ENCODE measurements around the gene PRAC1.

Gene PRAC1

GRCh38 chr17:48745381-48746275 lies 23.3 kb upstream of the PRAC1 start:
- TF ChIP-seq PATZ1 (CRISPR knock-in tag; IDR thresholded peaks at IDR 0.05; ENCODE audit: borderline replicate concordance) (no peak), TOX (CRISPR knock-in tag; IDR thresholded peaks at IDR 0.05; ENCODE audit: borderline replicate concordance) (no peak), CREB5 (CRISPR knock-in tag; IDR thresholded peaks at IDR 0.05; ENCODE audit: low read depth) (no peak), ZNF8 (CRISPR knock-in tag; IDR thresholded peaks at IDR 0.05) (no peak), ZNF565 (CRISPR knock-in tag; conservative IDR thresholded peaks at IDR 0.05; ENCODE audit: low read depth) (no peak), TCF4 (CRISPR knock-in tag; IDR thresholded peaks at IDR 0.05; ENCODE audit: borderline replicate concordance) (no peak), ISL1 (CRISPR knock-in tag; IDR thresholded peaks at IDR 0.05) (no peak), RARB (CRISPR knock-in tag; IDR thresholded peaks at IDR 0.05) (no peak), ARNTL (CRISPR knock-in tag; IDR thresholded peaks at IDR 0.05; ENCODE audit: borderline replicate concordance, low read depth) (no peak), OSR1 (CRISPR knock-in tag; IDR thresholded peaks at IDR 0.05) (no peak), PPARA (CRISPR knock-in tag; IDR thresholded peaks at IDR 0.05; ENCODE audit: borderline replicate concordance) (no peak), ZNF70 (CRISPR knock-in tag; IDR thresholded peaks at IDR 0.05) (no peak), ESRRG (CRISPR knock-in tag; IDR thresholded peaks at IDR 0.05) (no peak), BACH2 (CRISPR knock-in tag; IDR thresholded peaks at IDR 0.05; ENCODE audit: borderline replicate concordance) (no peak), ZC3H10 (CRISPR knock-in tag; IDR thresholded peaks at IDR 0.05) (no peak), POU6F1 (CRISPR knock-in tag; IDR thresholded peaks at IDR 0.05; ENCODE audit: borderline replicate concordance, low read depth) (no peak), ZFP30 (CRISPR knock-in tag; IDR thresholded peaks at IDR 0.05) (no peak)
- TF ChIP-seq, protein P1, sequence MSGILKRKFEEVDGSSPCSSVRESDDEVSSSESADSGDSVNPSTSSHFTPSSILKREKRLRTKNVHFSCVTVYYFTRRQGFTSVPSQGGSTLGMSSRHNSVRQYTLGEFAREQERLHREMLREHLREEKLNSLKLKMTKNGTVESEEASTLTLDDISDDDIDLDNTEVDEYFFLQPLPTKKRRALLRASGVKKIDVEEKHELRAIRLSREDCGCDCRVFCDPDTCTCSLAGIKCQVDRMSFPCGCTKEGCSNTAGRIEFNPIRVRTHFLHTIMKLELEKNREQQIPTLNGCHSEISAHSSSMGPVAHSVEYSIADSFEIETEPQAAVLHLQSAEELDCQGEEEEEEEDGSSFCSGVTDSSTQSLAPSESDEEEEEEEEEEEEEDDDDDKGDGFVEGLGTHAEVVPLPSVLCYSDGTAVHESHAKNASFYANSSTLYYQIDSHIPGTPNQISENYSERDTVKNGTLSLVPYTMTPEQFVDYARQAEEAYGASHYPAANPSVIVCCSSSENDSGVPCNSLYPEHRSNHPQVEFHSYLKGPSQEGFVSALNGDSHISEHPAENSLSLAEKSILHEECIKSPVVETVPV (CRISPR knock-in tag; IDR thresholded peaks at IDR 0.05) = no peak
- TF ChIP-seq, protein P2, sequence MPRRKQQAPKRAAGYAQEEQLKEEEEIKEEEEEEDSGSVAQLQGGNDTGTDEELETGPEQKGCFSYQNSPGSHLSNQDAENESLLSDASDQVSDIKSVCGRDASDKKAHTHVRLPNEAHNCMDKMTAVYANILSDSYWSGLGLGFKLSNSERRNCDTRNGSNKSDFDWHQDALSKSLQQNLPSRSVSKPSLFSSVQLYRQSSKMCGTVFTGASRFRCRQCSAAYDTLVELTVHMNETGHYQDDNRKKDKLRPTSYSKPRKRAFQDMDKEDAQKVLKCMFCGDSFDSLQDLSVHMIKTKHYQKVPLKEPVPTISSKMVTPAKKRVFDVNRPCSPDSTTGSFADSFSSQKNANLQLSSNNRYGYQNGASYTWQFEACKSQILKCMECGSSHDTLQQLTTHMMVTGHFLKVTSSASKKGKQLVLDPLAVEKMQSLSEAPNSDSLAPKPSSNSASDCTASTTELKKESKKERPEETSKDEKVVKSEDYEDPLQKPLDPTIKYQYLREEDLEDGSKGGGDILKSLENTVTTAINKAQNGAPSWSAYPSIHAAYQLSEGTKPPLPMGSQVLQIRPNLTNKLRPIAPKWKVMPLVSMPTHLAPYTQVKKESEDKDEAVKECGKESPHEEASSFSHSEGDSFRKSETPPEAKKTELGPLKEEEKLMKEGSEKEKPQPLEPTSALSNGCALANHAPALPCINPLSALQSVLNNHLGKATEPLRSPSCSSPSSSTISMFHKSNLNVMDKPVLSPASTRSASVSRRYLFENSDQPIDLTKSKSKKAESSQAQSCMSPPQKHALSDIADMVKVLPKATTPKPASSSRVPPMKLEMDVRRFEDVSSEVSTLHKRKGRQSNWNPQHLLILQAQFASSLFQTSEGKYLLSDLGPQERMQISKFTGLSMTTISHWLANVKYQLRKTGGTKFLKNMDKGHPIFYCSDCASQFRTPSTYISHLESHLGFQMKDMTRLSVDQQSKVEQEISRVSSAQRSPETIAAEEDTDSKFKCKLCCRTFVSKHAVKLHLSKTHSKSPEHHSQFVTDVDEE (CRISPR knock-in tag; IDR thresholded peaks at IDR 0.05) = no peak
- ATAC-seq = no peak

DNA sequence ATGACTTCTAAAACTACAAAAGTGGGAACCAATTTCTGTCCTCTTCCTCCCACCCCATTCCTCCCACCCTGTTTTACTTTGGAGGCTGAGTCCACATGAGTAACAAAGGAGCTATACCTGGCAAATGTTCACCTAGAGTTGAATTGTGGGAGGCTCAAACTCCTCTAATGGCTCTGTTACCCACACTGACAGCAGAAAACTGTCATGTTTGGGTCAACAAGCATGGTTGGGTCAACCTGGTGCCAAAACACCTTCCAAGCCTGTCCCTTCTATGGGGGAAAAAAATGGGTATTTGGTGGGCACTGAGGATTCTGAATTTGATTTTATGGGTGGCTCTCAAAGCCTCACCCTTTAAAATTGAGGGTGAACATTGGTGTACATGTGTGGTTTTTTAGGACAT lies 18.2 kb upstream of the PRAC1 start:
- no peak for TF ChIP-seq ZNF70 (CRISPR knock-in tag; IDR thresholded peaks at IDR 0.05)
- TF ChIP-seq POU6F1 (CRISPR knock-in tag; IDR thresholded peaks at IDR 0.05; ENCODE audit: borderline replicate concordance, low read depth) = no peak
- TF ChIP-seq BACH2 (CRISPR knock-in tag; IDR thresholded peaks at IDR 0.05; ENCODE audit: borderline replicate concordance) = no peak
- TF ChIP-seq, protein P1 (CRISPR knock-in tag; IDR thresholded peaks at IDR 0.05) = no peak
- no peak for TF ChIP-seq SNAI2 (CRISPR knock-in tag; IDR thresholded peaks at IDR 0.05)
- no peak for TF ChIP-seq ZC3H10 (CRISPR knock-in tag; IDR thresholded peaks at IDR 0.05)
- TF ChIP-seq ZNF8 (CRISPR knock-in tag; IDR thresholded peaks at IDR 0.05) = no peak
- TF ChIP-seq CSDC2 (CRISPR knock-in tag; IDR thresholded peaks at IDR 0.05) = no peak
- no peak for TF ChIP-seq ISL1 (CRISPR knock-in tag; IDR thresholded peaks at IDR 0.05)
- no peak for TF ChIP-seq GLIS3 (CRISPR knock-in tag; IDR thresholded peaks at IDR 0.05)
- no peak for TF ChIP-seq PATZ1 (CRISPR knock-in tag; IDR thresholded peaks at IDR 0.05; ENCODE audit: borderline replicate concordance)
- TF ChIP-seq TCF4 (CRISPR knock-in tag; IDR thresholded peaks at IDR 0.05; ENCODE audit: borderline replicate concordance) = no peak
- no peak for TF ChIP-seq RARB (CRISPR knock-in tag; IDR thresholded peaks at IDR 0.05)

More for the DNA sequence above, 18.2 kb upstream of the PRAC1 start:
- no peak for ATAC-seq

Data from SK-N-SH treated with all-trans-retinoic acid at 6 μM for 48 hours (cell line).